SK-N-SH (cell line): Measurements from ENCODE around the gene PPARGC1A. TPM values are rescaled to one million over a fixed set of nuclear protein-coding genes. Genes with fewer than 3 reads are reported as not detected.

ENCODE experiments used
- CTCF ChIA-PET: fragments of 300-600, 350-600 bp; formaldehyde crosslinking; extraction: SDS; loops from one replicate; lab custom pipeline; 2021; lab: Yijun Ruan, JAX
- POLR2A ChIA-PET: fragments of 350-600 bp; sonication (Branson Sonifier 250); formaldehyde crosslinking; extraction: SDS; loops from one replicate; lab custom pipeline; 2020; ENCODE audit warnings: antibody characterized with exemption, inconsistent platforms; lab: Yijun Ruan, JAX
- DNase-seq: peaks from one replicate; pipeline ENCODE4 v3.0.0; 2012
- H2AFZ ChIP-seq: fragments of 200-600 bp; sonication (generic); 2 replicates; pipeline ENCODE4 v1.8.1; 2016; ENCODE audit warnings: antibody characterized with exemption, mild to moderate bottlenecking, low read depth
- H3F3A ChIP-seq: fragments of 200-600 bp; sonication (generic); replicated peaks from 2 replicates; pipeline ENCODE3; 2016; ENCODE audit warnings: antibody characterized with exemption, mild to moderate bottlenecking; ENCODE audit not compliant: insufficient read depth
- H3K27ac ChIP-seq, 2 experiments: fragments of 200-500 bp in 1 of 2; fragments of 200-600 bp in 1 of 2; sonication (Bioruptor generic) in 1 of 2; sonication (generic), shearing (Covaris generic) in 1 of 2; 2 replicates each; pipeline versions ENCODE4 v1.5.1 to v1.6.1; 2014 to 2016; ENCODE audit warnings: low read depth in 2 of 2, inconsistent platforms in 1 of 2, low read length in 1 of 2, mild to moderate bottlenecking in 1 of 2, mixed read lengths in 1 of 2
- H3K27me3 ChIP-seq: fragments of 200-600 bp; sonication (generic), shearing (Covaris generic); 2 replicates; pipeline ENCODE4 v1.6.1; 2016; ENCODE audit warnings: mixed run types; ENCODE audit not compliant: insufficient read depth
- H3K36me3 ChIP-seq, 2 experiments: fragments of 200-500 bp in 1 of 2; fragments of 200-600 bp in 1 of 2; sonication (Bioruptor generic) in 1 of 2; sonication (generic) in 1 of 2; replicated peaks in 1 of 2; 2 replicates each; pipeline versions ENCODE3 to v1.5.1; 2014 to 2016; ENCODE audit warnings: low read length in 1 of 2, mild to moderate bottlenecking in 1 of 2; ENCODE audit not compliant: insufficient read depth in 2 of 2, control insufficient read depth in 1 of 2
- H3K4me1 ChIP-seq, 2 experiments: fragments of 200-500 bp in 1 of 2; fragments of 200-600 bp in 1 of 2; sonication (Bioruptor generic) in 1 of 2; sonication (generic), shearing (Covaris generic) in 1 of 2; 2 replicates each; pipeline versions ENCODE4 v1.5.1 to v1.6.1; 2014 to 2016; ENCODE audit warnings: low read depth in 1 of 2, low read length in 1 of 2, mixed run types in 1 of 2; ENCODE audit not compliant: insufficient read depth in 2 of 2, control insufficient read depth in 1 of 2
- H3K4me2 ChIP-seq: fragments of 200-600 bp; sonication (generic), shearing (Covaris generic); 2 replicates; pipeline ENCODE4 v1.6.1; 2017; ENCODE audit warnings: mixed run types
- H3K4me3 ChIP-seq, 2 experiments: fragments of 200-500 bp in 1 of 2; fragments of 200-600 bp in 1 of 2; sonication (Bioruptor generic) in 1 of 2; sonication (generic), shearing (Covaris generic) in 1 of 2; 2 replicates each; pipeline versions ENCODE4 v1.5.1 to v1.8.1; 2014 to 2016; ENCODE audit warnings: low read depth in 2 of 2, inconsistent platforms in 1 of 2, low read length in 1 of 2, mild to moderate bottlenecking in 1 of 2, mixed read lengths in 1 of 2, moderate library complexity in 1 of 2
- H3K79me2 ChIP-seq: fragments of 200-600 bp; sonication (generic); 2 replicates; pipeline ENCODE4 v1.8.1; 2017; ENCODE audit warnings: mild to moderate bottlenecking; ENCODE audit not compliant: insufficient read depth
- H3K9ac ChIP-seq: fragments of 200-600 bp; sonication (generic); 2 replicates; pipeline ENCODE4 v1.6.1; 2017; ENCODE audit warnings: mixed run types
- H3K9me2 ChIP-seq: fragments of 200-600 bp; sonication (generic); 2 replicates; pipeline ENCODE4 v1.6.1; 2017; ENCODE audit warnings: mixed run types
- H3K9me3 ChIP-seq: fragments of 200-600 bp; sonication (generic); 2 replicates; pipeline ENCODE4 v1.6.1; 2017; ENCODE audit warnings: mixed run types, mild to moderate bottlenecking, moderate library complexity
- H4K20me1 ChIP-seq: fragments of 200-600 bp; sonication (generic); 2 replicates; pipeline ENCODE4 v1.6.1; 2017; ENCODE audit warnings: mild to moderate bottlenecking, mixed run types; ENCODE audit not compliant: insufficient read depth
- CHD2 ChIP-seq: fragments of 150-350 bp; IDR thresholded peaks from 2 replicates; pipeline ENCODE4 v1.6.1; 2018; ENCODE audit warnings: low read length; ENCODE audit not compliant: partially characterized antibody
- ELF1 ChIP-seq: IDR thresholded peaks from 2 replicates; pipeline ENCODE4 v1.4.0; 2012
- EP300 ChIP-seq, 2 experiments: IDR thresholded peaks; 2 replicates each; pipeline versions ENCODE4 v1.4.0 to v1.6.1; 2012; ENCODE audit warnings: borderline replicate concordance in 1 of 2, low read depth in 1 of 2, low read length in 1 of 2
- FOSL2 ChIP-seq: IDR thresholded peaks from 2 replicates; pipeline ENCODE4 v1.4.0; 2012; ENCODE audit warnings: low read depth, mild to moderate bottlenecking, moderate library complexity, borderline replicate concordance
- FOXM1 ChIP-seq: IDR thresholded peaks from 2 replicates; pipeline ENCODE4 v1.4.0; 2012; ENCODE audit warnings: low read depth, mild to moderate bottlenecking
- GABPA ChIP-seq: IDR thresholded peaks from 2 replicates; pipeline ENCODE4 v1.4.0; 2012; ENCODE audit warnings: low read depth, mild to moderate bottlenecking
- JUND ChIP-seq: IDR thresholded peaks from 2 replicates; pipeline ENCODE4 v1.4.0; 2012
- NFIC ChIP-seq: IDR thresholded peaks from 2 replicates; pipeline ENCODE4 v1.4.0; 2012; ENCODE audit warnings: borderline replicate concordance
- NRF1 ChIP-seq: IDR thresholded peaks from 2 replicates; pipeline ENCODE4 v1.6.1; 2012; ENCODE audit warnings: low read depth, mild to moderate bottlenecking, low read length
- POLR2AphosphoS5 ChIP-seq: IDR thresholded peaks from 2 replicates; pipeline ENCODE4 v1.6.1; 2012; ENCODE audit warnings: low read depth, low read length
- RAD21 ChIP-seq: IDR thresholded peaks from 2 replicates; pipeline ENCODE4 v1.6.1; 2012; ENCODE audit warnings: mild to moderate bottlenecking, low read length
- RFX5 ChIP-seq: IDR thresholded peaks from 2 replicates; pipeline ENCODE4 v1.6.1; 2012; ENCODE audit warnings: mild to moderate bottlenecking, improper control_type of control experiment, low read length
- TAF1 ChIP-seq: IDR thresholded peaks from 2 replicates; pipeline ENCODE4 v1.6.1; 2012; ENCODE audit warnings: low read depth, mild to moderate bottlenecking, low read length, moderate library complexity, borderline replicate concordance
- TCF12 ChIP-seq: IDR thresholded peaks from 2 replicates; pipeline ENCODE4 v1.4.0; 2012
- TEAD4 ChIP-seq: IDR thresholded peaks from 2 replicates; pipeline ENCODE4 v1.4.0; 2012; ENCODE audit warnings: mild to moderate bottlenecking, borderline replicate concordance; ENCODE audit not compliant: insufficient read depth
- WGBS: methylation state at CpG from one replicate; pipeline ENCODE4 v1.1.6; 2017; ENCODE audit warnings: low lambda C conversion rate; 5-methylcytosine and 5-hydroxymethylcytosine counted together
- polyA plus RNA-seq, 3 experiments: library from polyadenylated mRNA; depleted of rRNA; stranded (reverse); fragments of >200 nt; gene quantifications; 2 replicates each; pipeline ENCODE4 v1.2.3, GENCODE V29; 2012
- TF ChIP-seq, protein P1 (sequence below): fragments of 150-350 bp; IDR thresholded peaks from 2 replicates; pipeline ENCODE4 v1.6.1; 2016; ENCODE audit warnings: mild to moderate bottlenecking, low read depth, low read length
- TF ChIP-seq, protein P2 (sequence below): IDR thresholded peaks from 2 replicates; pipeline ENCODE4; 2012
- TF ChIP-seq, protein P3 (sequence below): fragments of 200-600 bp; sonication (generic); IDR thresholded peaks from 2 replicates; pipeline ENCODE4 v1.6.1; 2017; ENCODE audit warnings: antibody characterized with exemption, mild to moderate bottlenecking, moderate library complexity
- TF ChIP-seq, protein P4 (sequence below): fragments of 150-350 bp; IDR thresholded peaks from 2 replicates; pipeline ENCODE4 v1.6.1; 2017; ENCODE audit warnings: antibody characterized with exemption, low read length, low read depth, borderline replicate concordance
- TF ChIP-seq, protein P5 (sequence below): IDR thresholded peaks from 2 replicates; pipeline ENCODE4 v1.4.0; 2012; ENCODE audit warnings: low read depth

PPARGC1A gene
- polyA plus RNA-seq, 1 of the 3 experiments (the other 2 are of a cell fraction): 0.07 TPM

DNA sequence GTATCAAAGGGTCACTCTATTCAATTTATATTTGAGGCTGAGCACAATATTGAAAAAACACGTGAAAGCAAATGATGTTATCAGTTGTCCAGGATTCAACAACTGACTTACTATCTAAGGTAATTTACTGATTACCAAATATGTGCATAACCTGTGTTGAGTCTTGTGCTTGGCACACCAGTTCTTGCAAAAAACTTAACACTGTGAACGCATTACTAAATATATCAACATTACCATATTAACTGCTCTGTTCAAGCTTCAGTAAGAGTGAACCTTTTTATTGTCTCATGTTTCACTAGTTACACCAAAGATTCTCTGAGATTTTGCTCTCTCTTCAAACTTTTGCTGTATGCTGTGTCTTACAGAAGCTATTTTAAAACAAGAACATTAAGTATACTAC lies 38.4 kb downstream of the PPARGC1A start:
- Histone ChIP-seq H3K27me3 (no peaks in the 10 kb centered on the region), H4K20me1 (no peaks in the 10 kb centered on the region), H3F3A (no peaks in the 10 kb centered on the region), H3K9me3 (no peaks in the 10 kb centered on the region), H3K4me3 (no peak overlapping the region), H3K4me1 (no peaks in the 10 kb centered on the region), H3K9ac (no peak overlapping the region), H2AFZ (no peak overlapping the region), H3K27ac (no peak overlapping the region), H3K79me2 (no peaks in the 10 kb centered on the region), H3K4me2 (no peak overlapping the region), H3K9me2 (no peaks in the 10 kb centered on the region), H3K36me3 (no peaks in the 10 kb centered on the region)
- ChIA-PET POLR2A (no interaction called here), CTCF (no interaction called here)
- TF ChIP-seq, protein P1, sequence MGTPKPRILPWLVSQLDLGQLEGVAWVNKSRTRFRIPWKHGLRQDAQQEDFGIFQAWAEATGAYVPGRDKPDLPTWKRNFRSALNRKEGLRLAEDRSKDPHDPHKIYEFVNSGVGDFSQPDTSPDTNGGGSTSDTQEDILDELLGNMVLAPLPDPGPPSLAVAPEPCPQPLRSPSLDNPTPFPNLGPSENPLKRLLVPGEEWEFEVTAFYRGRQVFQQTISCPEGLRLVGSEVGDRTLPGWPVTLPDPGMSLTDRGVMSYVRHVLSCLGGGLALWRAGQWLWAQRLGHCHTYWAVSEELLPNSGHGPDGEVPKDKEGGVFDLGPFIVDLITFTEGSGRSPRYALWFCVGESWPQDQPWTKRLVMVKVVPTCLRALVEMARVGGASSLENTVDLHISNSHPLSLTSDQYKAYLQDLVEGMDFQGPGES: no peak
- no peak for TF ChIP-seq RFX5
- TF ChIP-seq RAD21: no peak
- TF ChIP-seq, protein P2, sequence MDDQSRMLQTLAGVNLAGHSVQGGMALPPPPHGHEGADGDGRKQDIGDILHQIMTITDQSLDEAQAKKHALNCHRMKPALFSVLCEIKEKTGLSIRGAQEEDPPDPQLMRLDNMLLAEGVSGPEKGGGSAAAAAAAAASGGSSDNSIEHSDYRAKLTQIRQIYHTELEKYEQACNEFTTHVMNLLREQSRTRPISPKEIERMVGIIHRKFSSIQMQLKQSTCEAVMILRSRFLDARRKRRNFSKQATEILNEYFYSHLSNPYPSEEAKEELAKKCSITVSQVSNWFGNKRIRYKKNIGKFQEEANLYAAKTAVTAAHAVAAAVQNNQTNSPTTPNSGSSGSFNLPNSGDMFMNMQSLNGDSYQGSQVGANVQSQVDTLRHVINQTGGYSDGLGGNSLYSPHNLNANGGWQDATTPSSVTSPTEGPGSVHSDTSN: no peak
- TF ChIP-seq, protein P3, sequence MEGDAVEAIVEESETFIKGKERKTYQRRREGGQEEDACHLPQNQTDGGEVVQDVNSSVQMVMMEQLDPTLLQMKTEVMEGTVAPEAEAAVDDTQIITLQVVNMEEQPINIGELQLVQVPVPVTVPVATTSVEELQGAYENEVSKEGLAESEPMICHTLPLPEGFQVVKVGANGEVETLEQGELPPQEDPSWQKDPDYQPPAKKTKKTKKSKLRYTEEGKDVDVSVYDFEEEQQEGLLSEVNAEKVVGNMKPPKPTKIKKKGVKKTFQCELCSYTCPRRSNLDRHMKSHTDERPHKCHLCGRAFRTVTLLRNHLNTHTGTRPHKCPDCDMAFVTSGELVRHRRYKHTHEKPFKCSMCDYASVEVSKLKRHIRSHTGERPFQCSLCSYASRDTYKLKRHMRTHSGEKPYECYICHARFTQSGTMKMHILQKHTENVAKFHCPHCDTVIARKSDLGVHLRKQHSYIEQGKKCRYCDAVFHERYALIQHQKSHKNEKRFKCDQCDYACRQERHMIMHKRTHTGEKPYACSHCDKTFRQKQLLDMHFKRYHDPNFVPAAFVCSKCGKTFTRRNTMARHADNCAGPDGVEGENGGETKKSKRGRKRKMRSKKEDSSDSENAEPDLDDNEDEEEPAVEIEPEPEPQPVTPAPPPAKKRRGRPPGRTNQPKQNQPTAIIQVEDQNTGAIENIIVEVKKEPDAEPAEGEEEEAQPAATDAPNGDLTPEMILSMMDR: no peak
- TF ChIP-seq EP300 (IDR thresholded peaks at IDR 0.05; ENCODE audit: borderline replicate concordance in 1 of 2, low read depth in 1 of 2, low read length in 1 of 2): no peak
- TF ChIP-seq TAF1: no peak
- TF ChIP-seq GABPA: no peak
- TF ChIP-seq, protein P4, sequence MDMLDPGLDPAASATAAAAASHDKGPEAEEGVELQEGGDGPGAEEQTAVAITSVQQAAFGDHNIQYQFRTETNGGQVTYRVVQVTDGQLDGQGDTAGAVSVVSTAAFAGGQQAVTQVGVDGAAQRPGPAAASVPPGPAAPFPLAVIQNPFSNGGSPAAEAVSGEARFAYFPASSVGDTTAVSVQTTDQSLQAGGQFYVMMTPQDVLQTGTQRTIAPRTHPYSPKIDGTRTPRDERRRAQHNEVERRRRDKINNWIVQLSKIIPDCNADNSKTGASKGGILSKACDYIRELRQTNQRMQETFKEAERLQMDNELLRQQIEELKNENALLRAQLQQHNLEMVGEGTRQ: no peak
- no peak for TF ChIP-seq ELF1
- DNase-seq: no peak
- WGBS: 49% methylated on average over 2 of the region's 2 CpGs

DNA sequence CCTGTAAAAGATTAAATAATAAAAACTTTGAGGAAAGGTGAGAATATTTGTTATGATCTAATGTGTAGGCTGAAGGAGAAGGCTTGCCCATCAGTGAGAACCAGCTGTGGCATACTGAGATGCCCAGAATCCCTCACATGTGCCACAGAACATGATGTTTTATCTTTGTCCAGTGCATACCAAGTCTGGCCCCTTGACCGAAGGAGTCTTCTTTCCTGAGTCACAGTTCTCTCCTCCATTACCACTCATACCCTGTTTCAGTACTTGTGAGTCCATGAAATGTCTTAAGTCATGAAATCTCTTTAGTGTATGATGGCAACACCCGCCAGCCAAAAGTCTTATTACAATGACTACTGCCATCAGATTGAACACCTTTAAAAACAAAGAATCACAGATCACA lies 42.7 kb downstream of the PPARGC1A start:
- H4K20me1 ChIP-seq: no peaks in the 10 kb centered on the region
- H3K9me2 ChIP-seq: no peaks in the 10 kb centered on the region
- no peaks in the 10 kb centered on the region for H3K9me3 ChIP-seq
- H3K79me2 ChIP-seq: no peaks in the 10 kb centered on the region
- H3F3A ChIP-seq: no peaks in the 10 kb centered on the region
- H3K4me1 ChIP-seq: no peaks in the 10 kb centered on the region
- no peak overlapping the region for H3K9ac ChIP-seq
- H3K36me3 ChIP-seq: no peaks in the 10 kb centered on the region
- no peak overlapping the region for H3K4me3 ChIP-seq
- no peak overlapping the region for H3K27ac ChIP-seq
- ChIA-PET POLR2A (no interaction called here), CTCF (no interaction called here)
- DNase-seq: no peak
- H3K4me2 ChIP-seq: no peak overlapping the region
- no peaks in the 10 kb centered on the region for H3K27me3 ChIP-seq
- WGBS: 24% methylated on average over 2 of the region's 2 CpGs
- H2AFZ ChIP-seq: no peak overlapping the region
- TF ChIP-seq JUND (no peak), NFIC (no peak), RAD21 (no peak), TCF12 (no peak), NRF1 (no peak), ELF1 (no peak), FOSL2 (no peak), FOXM1 (no peak), CHD2 (no peak), EP300 (IDR thresholded peaks at IDR 0.05; ENCODE audit: borderline replicate concordance in 1 of 2, low read depth in 1 of 2, low read length in 1 of 2) (no peak), POLR2AphosphoS5 (no peak), TEAD4 (no peak)
- TF ChIP-seq, protein P3: no peak
- TF ChIP-seq, protein P4: no peak
- TF ChIP-seq, protein P5, sequence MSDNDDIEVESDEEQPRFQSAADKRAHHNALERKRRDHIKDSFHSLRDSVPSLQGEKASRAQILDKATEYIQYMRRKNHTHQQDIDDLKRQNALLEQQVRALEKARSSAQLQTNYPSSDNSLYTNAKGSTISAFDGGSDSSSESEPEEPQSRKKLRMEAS: no peak
